ENCODE measurements around the gene LRRC74B.
"Not testable (repeated sequence)": the region's sequence is repeated elsewhere in the genome, so short reads cannot be mapped to it uniquely, and the experiment has no call there.

The LRRC74B gene

GRCh38 chr22:21054714-21055563 lies 9.2 kb downstream of the LRRC74B start:
- DNase-seq, result no peak

GRCh38 chr22:21055564-21055834 lies 9.8 kb downstream of the LRRC74B start:
- DNase-seq, result no peak

GRCh38 chr22:21055880-21056319 lies 10.2 kb downstream of the LRRC74B start:
- DNase-seq, result peak; percentile 31

DNA sequence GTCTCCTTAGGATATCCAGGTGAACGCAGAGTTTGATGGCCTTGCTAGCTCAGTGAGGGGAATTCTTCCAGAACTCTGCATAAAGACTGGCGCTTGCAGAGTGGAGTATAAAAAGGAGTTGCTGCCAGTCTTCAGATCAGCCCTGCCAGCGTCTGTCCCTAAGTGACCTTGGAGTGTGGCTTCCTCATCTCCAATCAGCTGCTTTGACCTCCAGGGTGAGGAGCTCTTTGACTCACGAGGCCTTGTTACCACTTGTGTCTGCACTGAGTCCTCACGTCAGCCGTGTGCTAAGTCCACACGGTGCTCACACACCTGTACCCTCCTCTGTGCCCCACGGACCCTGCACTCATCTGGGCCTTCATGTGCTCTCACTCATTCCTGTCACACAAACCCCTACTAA lies 14.6 kb downstream of the LRRC74B start:
- DNase-seq, result not testable (repeated sequence)

DNA sequence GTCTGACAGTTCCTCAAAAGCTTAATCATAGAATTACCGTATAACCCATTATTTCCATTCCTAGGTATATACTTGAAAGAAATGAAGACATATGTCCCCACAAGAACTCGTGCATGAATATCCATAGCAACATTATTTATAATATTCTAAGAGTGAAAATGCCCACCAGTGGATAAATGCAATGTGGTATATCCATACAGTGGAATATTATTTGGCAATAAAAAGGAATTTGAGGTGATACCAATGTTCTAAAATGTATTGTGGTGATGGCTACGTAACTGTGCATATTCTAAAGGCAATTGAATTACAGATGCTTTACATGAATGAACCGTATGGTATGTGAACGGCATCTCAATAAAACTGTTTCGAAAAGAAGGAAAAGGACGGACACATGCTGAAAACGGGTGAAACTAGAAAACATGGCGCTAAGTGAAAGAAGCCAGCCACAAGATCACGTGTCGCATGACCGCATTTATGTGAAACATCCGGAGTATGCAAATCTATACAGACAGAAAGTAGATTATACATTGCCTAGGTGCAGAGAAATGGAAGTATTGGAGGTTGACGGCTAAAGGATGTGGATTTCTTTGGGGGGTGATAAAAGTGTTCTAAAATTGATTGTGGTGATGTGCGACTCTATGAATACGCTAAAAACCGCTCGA lies 16.0 kb downstream of the LRRC74B start:
- not testable (repeated sequence) for DNase-seq

DNA sequence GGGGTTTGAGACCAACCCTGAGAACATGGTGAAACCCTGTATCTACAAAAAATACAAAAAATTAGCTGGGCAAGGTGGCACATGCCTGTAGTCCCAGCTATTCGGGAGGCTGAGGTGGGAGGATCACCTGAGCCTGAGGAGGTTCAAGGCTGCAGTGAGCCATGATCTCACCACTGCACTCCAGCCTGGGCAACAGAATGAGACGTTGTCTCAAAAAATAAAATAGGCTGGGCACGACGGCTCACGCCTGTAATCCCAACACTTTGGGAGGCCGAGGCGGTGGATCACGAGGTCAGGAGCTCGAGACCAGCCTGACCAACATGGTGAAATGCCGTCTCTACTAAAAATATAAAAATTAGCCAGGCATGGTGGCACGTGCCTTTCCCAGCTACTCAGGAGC lies 18.7 kb downstream of the LRRC74B start:
- DNase-seq, result not testable (repeated sequence)

DNA sequence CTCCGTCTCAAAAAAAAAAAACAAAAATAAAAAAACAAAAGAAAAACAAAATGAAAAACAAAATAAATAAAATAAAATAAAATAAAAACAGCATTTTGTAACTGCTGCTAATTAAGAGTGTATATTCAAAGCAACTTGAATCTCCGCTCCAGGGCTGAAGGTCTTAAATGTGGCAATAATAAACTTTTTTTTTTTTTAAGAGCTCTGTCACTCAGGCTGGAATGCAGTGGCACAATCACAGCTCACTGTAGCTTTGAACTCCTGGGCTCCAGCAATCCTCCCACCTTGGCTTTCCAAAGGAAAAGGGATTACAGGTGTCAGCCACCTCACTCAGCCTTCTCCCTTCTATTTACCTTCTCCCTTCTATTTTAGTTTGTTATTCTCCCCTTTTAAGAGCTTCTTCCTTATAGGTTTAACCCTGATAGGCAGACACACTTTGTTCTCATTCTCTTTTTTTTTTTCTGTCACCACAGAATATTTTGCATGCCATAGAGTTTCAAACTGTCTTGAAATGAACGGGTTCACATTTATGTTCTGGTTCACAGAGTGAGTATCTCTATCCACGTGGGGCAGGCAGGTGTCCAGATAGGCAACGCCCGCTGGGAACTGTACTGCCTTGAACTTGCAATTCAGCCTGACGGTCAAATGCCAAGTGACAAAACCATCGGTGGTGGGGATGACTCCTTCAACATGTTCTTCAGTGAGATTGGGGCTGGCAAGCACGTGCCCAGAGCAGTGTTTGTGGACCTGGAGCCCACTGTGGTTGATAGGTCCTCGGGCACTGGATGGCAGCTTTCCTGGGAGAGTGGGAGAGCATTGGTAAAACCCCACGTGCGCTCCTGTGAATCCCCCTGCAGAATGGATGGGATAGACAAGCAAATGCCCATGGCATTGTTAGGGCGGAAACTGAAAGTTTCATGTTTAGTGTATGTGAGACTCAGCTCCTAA lies 19.4 kb downstream of the LRRC74B start:
- no peak for DNase-seq

GRCh38 chr22:21067075-21067900 lies 21.5 kb downstream of the LRRC74B start:
- no peak for DNase-seq

DNA sequence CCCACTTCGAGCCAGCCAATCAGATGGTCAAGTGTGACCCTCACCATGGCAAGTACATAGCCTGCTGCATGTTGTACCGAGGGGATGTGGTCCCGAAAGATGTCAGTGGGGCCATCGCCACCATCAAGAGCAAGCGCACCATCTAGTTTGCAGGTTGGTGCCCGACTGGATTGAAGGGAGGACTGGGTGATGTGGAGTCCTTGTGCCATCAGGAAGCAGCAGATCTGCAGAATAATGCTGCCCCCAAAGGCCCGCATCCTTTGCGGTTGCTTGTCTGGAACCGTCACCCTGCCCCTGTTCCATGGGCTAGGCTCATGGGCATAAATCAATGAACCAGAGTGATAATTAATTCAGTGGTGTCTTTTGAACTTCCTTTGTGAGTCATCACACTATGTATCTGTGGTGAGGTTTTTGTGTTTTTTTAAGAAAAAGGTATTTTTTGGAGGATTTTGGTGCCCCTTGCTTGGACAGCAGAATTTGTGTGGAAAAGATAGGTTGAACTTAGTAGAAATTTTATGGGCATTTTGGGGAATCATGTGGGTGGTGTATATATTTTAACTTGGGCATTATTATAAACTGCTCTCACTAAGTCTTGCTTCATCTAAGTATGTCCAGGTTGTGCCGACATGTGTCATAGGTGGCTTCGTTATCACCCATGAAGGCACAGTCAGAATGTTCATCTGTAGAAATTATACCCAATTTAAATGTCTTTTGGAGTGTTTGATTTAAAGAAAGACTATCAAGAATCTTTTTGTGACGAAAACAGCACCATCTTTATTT lies 22.3 kb downstream of the LRRC74B start:
- no peak for DNase-seq

- DNase-seq, result no peak
Measured at GRCh38 chr22:21068681-21069276, 23.0 kb downstream of the LRRC74B start.

- DNase-seq, result no peak
Measured at GRCh38 chr22:21069375-21069774, 23.6 kb downstream of the LRRC74B start.

GRCh38 chr22:21070690-21071615 lies 25.2 kb downstream of the LRRC74B start:
- no peak for DNase-seq

DNA sequence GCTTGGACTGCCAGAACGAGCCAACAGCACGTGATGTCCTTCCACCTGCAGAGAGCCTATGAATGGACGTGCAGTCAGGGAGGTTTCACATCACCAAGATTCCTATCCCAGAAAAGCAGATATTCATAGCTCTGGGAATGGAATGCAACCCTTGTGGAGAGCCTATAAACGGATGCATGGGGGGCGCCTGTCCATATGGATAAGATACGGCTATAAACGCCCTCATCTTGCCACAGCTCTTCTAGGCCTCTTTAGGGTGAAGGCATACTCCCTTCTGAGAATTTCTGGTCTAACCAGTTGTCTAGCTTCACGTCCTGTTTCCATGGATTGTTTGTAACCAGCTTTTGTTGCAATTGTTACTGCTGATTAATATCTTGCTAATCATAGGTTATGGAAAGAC lies 26.1 kb downstream of the LRRC74B start:
- not testable (repeated sequence) for DNase-seq

- DNase-seq, result no peak
Measured at GRCh38 chr22:21073023-21073422, 27.3 kb downstream of the LRRC74B start.

GRCh38 chr22:21073482-21073881 lies 27.7 kb downstream of the LRRC74B start:
- DNase-seq, result no peak

- DNase-seq, result peak; percentile 29
Measured at GRCh38 chr22:21074102-21074715, 28.5 kb downstream of the LRRC74B start.

GRCh38 chr22:21075516-21076138 lies 29.9 kb downstream of the LRRC74B start:
- DNase-seq, result no peak

- DNase-seq, result no peak
Measured at GRCh38 chr22:21076912-21077625, 31.3 kb downstream of the LRRC74B start.

Measured in GDM1 (cell line).